Breast epithelium (tissue), 4 donors: ENCODE results near the gene MYH6. TPM values are rescaled to one million over a fixed set of nuclear protein-coding genes. Genes with fewer than 3 reads are reported as not detected.

Source experiments
- DNase-seq, 2 donors: peaks; one replicate each; pipeline ENCODE4 v3.0.0-alpha.2; 2019; ENCODE audit warnings: low spot score in 2 of 2
- H3K27ac ChIP-seq, 2 donors: fragments of 200-600 bp; sonication (generic) in 1 of 2; one replicate each; pipeline ENCODE4 v1.5.1; 2016 to 2019; ENCODE audit warnings: mild to moderate bottlenecking in 1 of 2
- H3K27me3 ChIP-seq, 2 donors: fragments of 200-600 bp; sonication (generic) in 1 of 2; one replicate each; pipeline versions ENCODE4 v1.5.1 to v1.6.0; 2017 to 2019; ENCODE audit warnings: control low read depth in 1 of 2, mild to moderate bottlenecking in 1 of 2
- H3K36me3 ChIP-seq: fragments of 200-600 bp; one replicate; pipeline ENCODE4 v1.5.1; 2019
- H3K4me1 ChIP-seq, 2 donors: fragments of 200-600 bp; sonication (generic); one replicate each; pipeline ENCODE4 v1.5.1; 2016 to 2019; ENCODE audit warnings: control low read depth in 1 of 2
- H3K4me3 ChIP-seq, 3 donors: fragments of 200-600 bp; sonication (generic); 1 replicate in 2 of 3; 2 replicates in 1 of 3; pipeline ENCODE4 v1.5.1; 2016 to 2019; ENCODE audit warnings: mild to moderate bottlenecking in 3 of 3, moderate library complexity in 2 of 3
- H3K9me3 ChIP-seq, 2 donors: fragments of 200-600 bp; sonication (generic) in 1 of 2; one replicate each; pipeline ENCODE4 v1.5.1; 2016 to 2019; ENCODE audit warnings: control low read depth in 1 of 2
- POLR2A ChIP-seq: fragments of 450-650 bp; IDR thresholded peaks from one replicate; pipeline ENCODE4 v1.6.1; 2016; ENCODE audit warnings: antibody characterized with exemption, mild to moderate bottlenecking, moderate library complexity
- POLR2AphosphoS5 ChIP-seq, 3 donors: sonication (generic); formaldehyde crosslinking; IDR thresholded peaks; one replicate each; pipeline ENCODE4 v1.6.1; 2017; ENCODE audit warnings: antibody characterized with exemption in 3 of 3
- intact Hi-C: fragments of 100-400 bp; cut with DNase I; formaldehyde crosslinking; loops from one replicate; pipeline ENCODE4 v1.15.1; 2023; ENCODE audit warnings: low total_unique reads
- total RNA-seq, 3 donors: library from RNA; depleted of rRNA; stranded (reverse); fragments of >200 nt; gene quantifications; one replicate each; pipeline ENCODE4 v1.1.0, GENCODE V29; 2016
- TF ChIP-seq, protein P1 (sequence below), 3 donors: fragments of 450-650 bp; IDR thresholded peaks; one replicate each; pipeline ENCODE4 v1.5.1; 2016 to 2017; ENCODE audit warnings: antibody characterized with exemption in 3 of 3, mild to moderate bottlenecking in 3 of 3, moderate library complexity in 3 of 3

MYH6 gene
- total RNA-seq, 3 donors from 2014 or later = not detected

DNA sequence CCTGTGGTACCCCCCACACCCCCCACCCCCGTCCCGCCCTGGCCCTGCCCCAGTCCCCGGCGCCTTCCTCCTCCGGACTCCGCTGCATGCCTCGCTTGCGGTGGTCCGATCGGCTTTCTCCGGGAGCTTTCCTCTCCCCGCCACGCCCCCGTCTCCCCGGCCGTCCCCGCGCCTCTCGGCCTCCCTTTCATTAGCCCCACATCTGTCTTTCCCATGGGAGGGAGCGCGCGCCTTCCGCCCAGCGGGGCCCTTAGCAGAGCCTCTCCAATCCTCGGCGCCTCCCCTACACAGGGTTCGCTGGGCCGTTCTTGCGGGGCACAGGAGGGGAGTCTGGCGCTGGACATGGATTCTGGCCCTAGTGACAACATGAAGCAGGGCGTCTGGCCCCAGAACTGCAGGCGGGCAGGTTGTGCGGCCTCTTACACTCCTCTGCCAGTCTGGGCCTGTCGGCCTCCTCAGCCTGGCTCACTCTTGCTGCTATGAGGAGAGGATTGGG, 41.6 kb downstream of the MYH6 start:
- intact Hi-C loops = loop anchor here (10.0 kb wide), 1 partner anchor 82 kb away; the partner anchor contains the start of gene HOMEZ
- no peaks in the 10 kb centered on the region for H3K9me3 ChIP-seq
- no peaks in the 10 kb centered on the region for H3K36me3 ChIP-seq
- peaks cover 6 to 8% of the 10 kb centered on the region in 2 donors for H3K4me1 ChIP-seq
- peak; percentile 67 to 69 for DNase-seq
- peak overlapping the region; percentile 60 to 88 (median 65) for H3K4me3 ChIP-seq
- TF ChIP-seq POLR2A (peak; percentile 16), POLR2AphosphoS5 (IDR thresholded peaks at IDR 0.05) (peak in 1 of 3 donors; percentile 2)
- TF ChIP-seq, protein P1, sequence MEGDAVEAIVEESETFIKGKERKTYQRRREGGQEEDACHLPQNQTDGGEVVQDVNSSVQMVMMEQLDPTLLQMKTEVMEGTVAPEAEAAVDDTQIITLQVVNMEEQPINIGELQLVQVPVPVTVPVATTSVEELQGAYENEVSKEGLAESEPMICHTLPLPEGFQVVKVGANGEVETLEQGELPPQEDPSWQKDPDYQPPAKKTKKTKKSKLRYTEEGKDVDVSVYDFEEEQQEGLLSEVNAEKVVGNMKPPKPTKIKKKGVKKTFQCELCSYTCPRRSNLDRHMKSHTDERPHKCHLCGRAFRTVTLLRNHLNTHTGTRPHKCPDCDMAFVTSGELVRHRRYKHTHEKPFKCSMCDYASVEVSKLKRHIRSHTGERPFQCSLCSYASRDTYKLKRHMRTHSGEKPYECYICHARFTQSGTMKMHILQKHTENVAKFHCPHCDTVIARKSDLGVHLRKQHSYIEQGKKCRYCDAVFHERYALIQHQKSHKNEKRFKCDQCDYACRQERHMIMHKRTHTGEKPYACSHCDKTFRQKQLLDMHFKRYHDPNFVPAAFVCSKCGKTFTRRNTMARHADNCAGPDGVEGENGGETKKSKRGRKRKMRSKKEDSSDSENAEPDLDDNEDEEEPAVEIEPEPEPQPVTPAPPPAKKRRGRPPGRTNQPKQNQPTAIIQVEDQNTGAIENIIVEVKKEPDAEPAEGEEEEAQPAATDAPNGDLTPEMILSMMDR (IDR thresholded peaks at IDR 0.05) = no peak
- no peaks in the 10 kb centered on the region for H3K27me3 ChIP-seq
- peak overlapping the region; percentile 98 to 99 for H3K27ac ChIP-seq

DNA sequence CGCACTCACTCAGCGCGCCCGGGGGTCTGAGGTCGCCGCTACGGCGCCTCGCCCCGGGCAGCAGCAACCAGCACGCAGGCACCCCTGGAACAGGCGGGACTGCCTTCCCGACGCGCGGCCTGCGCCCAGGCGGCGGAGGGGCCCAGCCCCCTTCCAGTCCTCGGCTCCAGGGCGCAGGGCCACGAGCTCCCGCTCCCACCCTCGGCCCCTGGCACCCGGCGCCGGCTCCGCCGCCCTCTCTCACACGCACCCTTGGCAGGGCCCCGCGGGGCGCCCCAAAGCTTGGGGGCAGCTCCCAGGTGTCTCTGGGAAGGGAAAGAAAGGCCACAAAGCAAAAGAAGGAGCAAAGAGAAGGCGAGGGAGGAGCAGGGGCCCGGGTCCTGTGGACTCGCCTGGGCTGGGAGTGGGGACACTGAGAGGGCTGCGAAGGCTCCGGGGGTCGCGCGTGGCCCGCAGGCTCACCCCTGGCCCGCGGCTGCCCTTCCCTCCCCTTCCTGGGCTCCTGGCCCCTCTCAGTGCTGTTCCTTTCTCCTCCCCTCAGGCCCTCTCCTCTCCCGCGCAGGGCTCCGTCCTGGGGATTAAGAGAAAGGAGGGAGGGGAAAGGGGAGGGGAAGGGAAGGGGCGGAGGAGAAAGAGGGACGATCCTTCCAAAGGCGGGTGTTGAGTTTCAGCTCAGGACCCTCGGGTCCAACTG, 42.2 kb downstream of the MYH6 start:
- intact Hi-C loops = loop anchor here (10.0 kb wide), 1 partner anchor 81 kb away; the partner anchor contains the start of gene HOMEZ
- Histone ChIP-seq H3K4me3 (peak overlapping the region; percentile 60 to 88 (median 65)), H3K27ac (peak overlapping the region; percentile 98 to 99), H3K36me3 (no peaks in the 10 kb centered on the region), H3K4me1 (peaks cover 6 to 10% of the 10 kb centered on the region in 2 donors), H3K27me3 (no peaks in the 10 kb centered on the region), H3K9me3 (no peaks in the 10 kb centered on the region)
- peak; percentile 64 to 77 for DNase-seq
- TF ChIP-seq, protein P1 (IDR thresholded peaks at IDR 0.05) = no peak
- TF ChIP-seq POLR2AphosphoS5 (IDR thresholded peaks at IDR 0.05) (peak in 2 of 3 donors; percentile 76 to 81), POLR2A (peak; percentile 71)

DNA sequence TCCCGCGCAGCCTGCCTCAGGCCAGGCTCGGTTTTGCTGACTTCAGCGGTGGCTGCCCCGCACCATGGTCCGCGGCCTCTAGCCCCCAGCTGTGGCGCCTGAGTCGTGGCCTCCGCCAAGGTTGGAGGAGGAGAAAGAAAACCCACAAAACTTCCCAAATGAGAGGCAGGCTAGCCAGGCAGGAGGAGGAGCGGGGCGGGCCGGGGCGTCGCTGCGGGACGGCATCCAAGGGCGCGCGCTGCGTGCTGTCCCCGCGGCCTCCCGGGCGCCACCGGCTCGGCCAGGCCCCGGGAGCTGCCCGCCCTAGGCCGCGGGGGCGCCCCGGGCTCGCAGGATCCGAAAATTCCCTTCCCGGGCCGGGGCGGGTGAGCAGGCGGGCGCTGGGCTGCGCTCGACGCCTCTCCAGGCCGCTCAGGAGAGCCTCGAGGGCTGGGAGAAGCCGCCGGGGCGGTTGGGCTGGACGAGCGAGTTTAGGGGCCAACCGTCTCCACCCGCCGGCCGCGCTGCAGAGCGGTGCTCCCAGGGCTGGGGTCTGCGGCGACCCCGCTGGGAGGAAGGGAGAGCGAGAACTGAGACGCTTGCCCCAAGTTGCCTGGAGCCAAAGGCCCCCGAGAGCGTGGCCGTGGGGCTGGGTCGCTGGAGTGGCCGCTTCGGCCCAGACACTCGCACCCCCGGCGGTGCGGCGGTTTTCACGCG, 42.9 kb downstream of the MYH6 start, which contains the start of gene EFS:
TSS of gene EFS (minus strand) at position 137 of the 696 bp plus-strand sequence. CDS start 147 bp downstream, outside the sequence.
- Histone ChIP-seq H3K36me3 (no peaks in the 10 kb centered on the region), H3K27ac (peak within 1 kb of the TSS; percentile 98 to 99), H3K27me3 (no peaks in the 10 kb centered on the region), H3K9me3 (no peaks in the 10 kb centered on the region), H3K4me1 (peaks cover 6 to 10% of the 10 kb centered on the region in 2 donors), H3K4me3 (peak within 1 kb of the TSS; percentile 60 to 88 (median 65))
- peak; percentile 39 to 76 for DNase-seq
- intact Hi-C loops = loop anchor here (10.0 kb wide), 1 partner anchor 80 kb away; the partner anchor contains the start of gene HOMEZ
- TF ChIP-seq, protein P1 (IDR thresholded peaks at IDR 0.05) = no peak
- TF ChIP-seq POLR2AphosphoS5 (IDR thresholded peaks at IDR 0.05) = peak in 1 of 3 donors; percentile 47

DNA sequence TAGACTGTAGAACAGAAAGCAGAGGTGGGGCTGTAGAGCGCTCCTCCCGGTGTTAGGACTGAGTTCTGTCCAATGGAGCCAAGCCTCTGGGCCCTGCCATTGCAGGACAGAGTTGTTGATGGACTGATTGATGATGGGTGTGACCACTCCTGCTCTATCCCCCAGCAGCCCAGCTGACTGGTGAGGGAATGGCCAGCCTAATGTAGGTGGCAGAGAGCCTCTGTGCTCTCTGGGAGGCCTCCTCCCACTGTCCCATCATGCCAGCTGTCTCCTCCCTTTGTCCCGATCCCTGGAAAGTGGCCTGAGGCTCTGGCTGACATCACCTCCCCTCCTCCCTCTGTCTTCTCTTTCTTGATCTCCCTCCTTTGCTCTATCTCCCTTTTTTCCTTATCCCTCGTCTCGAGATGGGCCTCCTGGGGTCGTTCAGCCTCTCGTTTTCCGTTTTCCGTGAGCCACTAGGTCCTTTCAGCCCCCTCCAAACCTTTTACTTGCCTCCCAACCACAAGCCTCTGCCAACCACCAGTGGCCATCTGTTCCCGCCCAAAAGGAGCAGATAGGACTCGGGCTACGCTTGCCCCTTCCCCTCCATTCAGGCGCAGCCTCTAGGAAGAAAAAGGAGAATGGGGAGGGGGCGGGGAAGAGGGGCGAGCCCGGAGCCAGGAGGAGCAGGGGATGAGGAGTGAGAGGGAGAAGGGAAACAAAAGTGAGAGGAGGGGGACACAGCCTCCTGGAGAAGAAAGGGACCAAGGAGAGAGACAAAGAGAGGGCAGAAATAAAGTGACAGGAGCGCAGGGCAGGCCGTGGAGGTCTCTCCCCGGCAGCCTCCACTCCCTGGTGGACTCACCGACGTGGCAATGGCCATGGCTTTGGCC, 43.7 kb downstream of the MYH6 start:
- Histone ChIP-seq H3K27ac (peak overlapping the region; percentile 98 to 99), H3K36me3 (no peaks in the 10 kb centered on the region), H3K9me3 (no peaks in the 10 kb centered on the region), H3K27me3 (no peaks in the 10 kb centered on the region), H3K4me1 (peaks cover 6 to 10% of the 10 kb centered on the region in 2 donors), H3K4me3 (peak overlapping the region; percentile 60 to 88 (median 65))
- TF ChIP-seq POLR2AphosphoS5 (IDR thresholded peaks at IDR 0.05) = peak in 1 of 3 donors; percentile 41
- TF ChIP-seq POLR2A = peak; percentile 36
- TF ChIP-seq, protein P1 (IDR thresholded peaks at IDR 0.05) = no peak
- intact Hi-C loops = loop anchor here (10.0 kb wide), 1 partner anchor 80 kb away; the partner anchor contains the start of gene HOMEZ
- peak; percentile 77 to 87 for DNase-seq
